Measurements from ENCODE around the gene OTULINL.

OTULINL gene

GRCh38 chr5:14577079-14577725 is 4.4 kb upstream of the OTULINL start:
- no peak for DNase-seq

- no peak for DNase-seq
Observed at GRCh38 chr5:14577971-14578370, 3.6 kb upstream of the OTULINL start.

- no peak for DNase-seq
Observed at GRCh38 chr5:14579246-14579645, 2.3 kb upstream of the OTULINL start.

GRCh38 chr5:14579731-14580397 is 1.7 kb upstream of the OTULINL start:
- DNase-seq: no peak

GRCh38 chr5:14580398-14581034 is 1.1 kb upstream of the OTULINL start:
- no peak for DNase-seq

- peak; percentile 81 for DNase-seq
Observed at GRCh38 chr5:14581891-14582796, 552 bp downstream of the OTULINL start.

- DNase-seq: no peak
Observed at GRCh38 chr5:14582797-14583137, 1.2 kb downstream of the OTULINL start.

GRCh38 chr5:14584848-14585247 is 3.3 kb downstream of the OTULINL start:
- DNase-seq: no peak

GRCh38 chr5:14587150-14587549 is 5.6 kb downstream of the OTULINL start:
- DNase-seq: no peak

- DNase-seq: no peak
Observed at GRCh38 chr5:14588145-14588544, 6.6 kb downstream of the OTULINL start.

- no peak for DNase-seq
Observed at GRCh38 chr5:14588758-14589543, 7.4 kb downstream of the OTULINL start.

- no peak for DNase-seq
Observed at GRCh38 chr5:14590949-14591348, 9.4 kb downstream of the OTULINL start.

- no peak for DNase-seq
Observed at GRCh38 chr5:14591548-14591947, 10.0 kb downstream of the OTULINL start.

- peak; percentile 52 for DNase-seq
Observed at GRCh38 chr5:14593326-14594021, 11.9 kb downstream of the OTULINL start.

- no peak for DNase-seq
Observed at GRCh38 chr5:14594378-14595074, 12.9 kb downstream of the OTULINL start.

- peak; percentile 72 for DNase-seq
Observed at GRCh38 chr5:14595189-14595588, 13.6 kb downstream of the OTULINL start.

- DNase-seq: no peak
Observed at GRCh38 chr5:14595891-14596290, 14.3 kb downstream of the OTULINL start.

- DNase-seq: no peak
Observed at GRCh38 chr5:14597080-14597479, 15.5 kb downstream of the OTULINL start.

GRCh38 chr5:14598225-14598624 is 16.6 kb downstream of the OTULINL start:
- DNase-seq: no peak

- DNase-seq: no peak
Observed at GRCh38 chr5:14599476-14600127, 18.0 kb downstream of the OTULINL start.

GRCh38 chr5:14600846-14601245 is 19.3 kb downstream of the OTULINL start:
- no peak for DNase-seq

Data from activated CD4-positive, alpha-beta T cell treated with anti-CD3 and anti-CD28 coated beads, Interleukin-2, amount 50 U/mL, for 16 hours (primary cell).